Endometrial microvascular endothelial cells (primary cell): ENCODE measurements around the gene CST9. TPM values are rescaled to one million over a fixed set of nuclear protein-coding genes. Genes with fewer than 3 reads are reported as not detected.
"Not testable (repeated sequence)": the region's sequence is repeated elsewhere in the genome, so short reads cannot be mapped to it uniquely, and the experiment has no call there.

Experiments used
- in situ Hi-C: cut with HindIII; loops from 2 replicates; pipeline ENCODE4 v1.10.0; 2017; ENCODE audit warnings: low sequenced_read_pairs, low pct_unique_long_range_greater_than_20kb; ENCODE audit errors: inconsistent ontology term
- total RNA-seq: library from RNA; depleted of rRNA; stranded (reverse); fragments of >200 nt; gene quantifications from one replicate; pipeline ENCODE4 v1.2.3, GENCODE V29; 2015; ENCODE audit errors: inconsistent ontology term

Gene CST9
- total RNA-seq, 1 donor from 2014 or later, result not detected

DNA sequence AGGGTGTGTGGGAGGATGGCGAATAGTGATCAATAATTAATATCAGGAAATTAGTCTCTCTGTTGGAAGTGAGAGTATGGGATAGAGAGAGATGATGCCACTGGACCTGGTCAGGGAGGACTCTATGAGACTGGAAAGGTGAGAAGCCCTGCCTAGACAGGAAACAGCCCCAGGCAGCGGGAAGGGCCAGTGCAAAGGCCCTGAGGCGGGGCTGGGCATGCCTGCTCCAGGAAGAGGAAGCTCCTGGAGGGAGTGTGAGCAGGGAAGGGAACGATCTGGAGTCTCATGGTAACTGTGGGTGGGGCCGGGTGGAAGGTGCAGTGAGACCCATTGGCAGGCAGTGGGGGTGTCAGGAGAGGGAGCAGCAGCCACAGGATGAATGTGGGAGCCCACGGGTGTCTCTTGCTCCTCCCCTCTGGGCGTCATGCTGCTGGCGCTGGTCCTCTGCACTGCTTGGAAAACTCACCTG is 33.8 kb upstream of the CST9 start:
- in situ Hi-C loops, result no loop called here

GRCh38 chr20:23638309-23638708 is 32.6 kb upstream of the CST9 start:
- in situ Hi-C loops, result no loop called here

DNA sequence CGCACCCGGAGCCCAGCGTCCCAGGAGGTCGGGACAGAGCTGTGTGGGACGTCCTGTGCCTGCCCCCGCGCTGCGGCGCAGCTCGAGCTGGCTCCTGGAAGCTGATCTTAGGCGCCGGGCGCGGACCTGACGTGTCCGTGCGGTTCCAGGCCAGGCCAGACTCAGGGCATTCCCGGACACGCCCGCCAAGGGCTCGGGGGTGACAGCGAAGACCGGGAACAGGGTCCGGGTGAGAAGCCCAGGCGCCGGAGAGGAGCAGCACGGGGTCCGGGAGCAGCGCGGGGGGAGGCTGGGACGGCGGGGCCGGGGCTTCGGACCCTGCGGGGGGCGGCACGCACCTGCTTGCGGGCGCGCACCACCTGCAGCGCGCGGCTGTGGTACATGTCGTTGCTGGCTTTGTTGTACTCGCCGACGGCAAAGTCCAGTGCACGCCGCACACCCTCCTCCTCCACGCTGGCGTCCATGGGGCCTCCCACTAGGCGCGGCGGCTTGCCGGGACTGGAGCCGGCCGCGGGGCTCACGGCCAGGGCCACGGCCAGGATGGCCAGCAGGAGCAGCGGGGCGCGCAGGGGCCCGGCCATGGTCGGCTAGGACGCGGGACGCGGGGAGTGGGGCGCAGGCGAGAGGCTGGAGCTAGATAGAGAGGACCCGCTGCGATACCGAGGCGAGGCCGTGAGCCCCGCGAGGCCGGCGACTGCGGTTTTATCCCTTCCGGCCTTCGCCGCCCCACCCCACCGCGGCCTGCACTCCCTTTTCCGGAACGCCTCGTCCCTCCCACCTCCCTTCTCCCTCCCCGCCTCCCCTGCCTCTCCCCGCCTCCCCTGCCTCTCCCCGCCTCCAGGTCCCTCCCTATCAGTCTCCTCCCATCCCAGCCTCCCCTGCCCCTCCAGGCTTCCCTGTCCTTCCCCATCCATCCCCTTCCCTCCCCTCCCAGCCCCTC is 31.8 kb upstream of the CST9 start, which contains the start of gene CST3:
Gene CST3, minus strand, starts transcription at position 674 of the 940 bp plus-strand sequence. Its CDS starts 93 bp downstream, at position 581.
- in situ Hi-C loops, result no loop called here

GRCh38 chr20:23636908-23637281 is 31.2 kb upstream of the CST9 start:
- in situ Hi-C loops, result no loop called here

GRCh38 chr20:23636182-23636907 is 30.6 kb upstream of the CST9 start:
- in situ Hi-C loops, result no loop called here

DNA sequence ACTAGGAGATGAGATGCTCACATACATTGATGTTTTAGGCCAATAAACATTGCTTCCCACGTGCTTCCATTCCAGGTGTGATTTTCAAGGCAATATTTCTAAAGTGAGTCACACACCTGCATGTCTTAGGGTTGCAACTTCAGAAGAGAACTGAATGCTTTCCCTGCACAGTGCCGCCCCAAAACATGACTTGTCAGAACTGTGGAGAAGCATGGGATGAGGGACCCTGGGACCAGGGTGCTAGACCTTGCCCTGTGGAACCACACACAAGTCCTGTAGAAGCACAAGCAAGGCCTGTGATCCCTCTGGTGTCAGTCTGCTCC is 30.0 kb upstream of the CST9 start:
- in situ Hi-C loops, result not testable (repeated sequence)

DNA sequence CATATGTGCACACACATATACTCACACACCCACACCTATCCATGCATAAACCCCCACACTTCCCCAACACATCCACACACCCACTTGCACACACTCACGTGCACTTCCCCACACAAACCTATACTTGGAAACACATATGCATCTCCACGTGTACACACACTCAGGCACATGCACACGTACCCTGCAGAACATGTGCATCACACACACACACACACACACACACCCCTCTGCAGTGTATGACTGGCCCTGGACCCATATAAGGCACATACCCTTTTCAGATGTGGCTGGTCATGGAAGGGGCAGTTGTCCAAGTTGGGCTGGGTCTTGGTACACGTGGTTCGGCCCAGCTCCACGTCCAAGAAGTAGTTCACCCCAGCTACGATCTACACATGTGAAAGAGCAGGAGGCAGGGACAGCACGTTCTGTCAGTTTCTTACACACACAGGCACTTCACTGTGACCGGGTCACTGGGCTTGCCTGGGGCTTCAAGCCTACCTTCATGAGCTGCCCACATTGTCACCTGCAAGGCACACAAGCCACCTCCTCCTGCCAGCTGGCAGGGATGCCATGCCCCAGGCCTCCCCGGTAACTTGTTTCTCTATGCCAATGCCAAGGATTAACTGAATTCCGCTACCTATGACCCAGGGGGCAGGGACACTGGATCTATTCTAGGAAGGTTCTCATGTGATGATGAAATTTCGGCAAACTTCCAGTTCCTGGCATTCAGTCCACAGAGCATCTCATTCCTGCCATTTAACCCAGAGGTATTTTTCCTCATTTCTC is 29.5 kb upstream of the CST9 start:
- in situ Hi-C loops, result no loop called here

- in situ Hi-C loops, result no loop called here
Observed at GRCh38 chr20:23634044-23634801, 28.5 kb upstream of the CST9 start.

DNA sequence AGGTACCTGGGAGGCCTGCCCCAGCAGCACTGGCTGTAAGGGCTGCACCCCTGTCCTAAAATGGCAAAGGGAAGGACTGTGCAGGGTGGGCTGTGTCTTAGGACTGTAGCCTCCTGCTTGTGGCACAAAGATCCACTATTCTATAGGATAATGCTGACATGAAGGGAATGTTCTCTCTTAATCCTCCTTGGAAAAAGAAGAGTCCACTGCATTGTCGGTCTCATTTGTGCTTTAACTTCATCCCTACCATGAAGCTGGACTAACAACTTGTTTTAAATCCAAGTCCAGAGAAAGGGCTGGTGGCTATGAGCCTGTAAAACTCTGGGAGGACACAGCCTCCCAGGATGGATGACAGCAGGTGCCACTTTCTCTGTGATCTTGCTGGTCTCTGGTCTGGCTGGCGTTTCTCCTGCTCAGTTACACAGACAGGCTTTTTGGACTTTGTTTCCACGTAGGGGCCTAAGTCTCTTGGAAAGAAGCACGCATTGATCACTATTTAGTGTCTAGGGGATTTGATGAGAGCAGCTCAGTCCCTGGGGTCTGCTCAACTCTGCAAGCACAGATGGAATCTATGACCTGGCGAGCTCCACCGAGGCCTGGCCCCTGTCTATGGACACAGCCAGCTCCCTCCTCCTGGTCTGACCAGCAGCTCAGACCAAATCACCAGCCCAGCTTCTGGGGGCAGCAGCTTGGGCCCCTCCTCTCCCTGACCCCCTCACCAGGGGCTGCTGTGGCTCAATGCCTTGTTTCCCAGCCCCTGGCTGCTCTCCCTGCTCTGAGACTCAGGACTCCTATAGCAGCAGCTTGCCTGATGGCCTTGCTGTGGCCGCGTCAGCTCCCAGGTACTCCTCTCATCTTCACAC is 27.2 kb upstream of the CST9 start:
- in situ Hi-C loops, result no loop called here

- in situ Hi-C loops, result no loop called here
Observed at GRCh38 chr20:23631981-23632710, 26.4 kb upstream of the CST9 start.

DNA sequence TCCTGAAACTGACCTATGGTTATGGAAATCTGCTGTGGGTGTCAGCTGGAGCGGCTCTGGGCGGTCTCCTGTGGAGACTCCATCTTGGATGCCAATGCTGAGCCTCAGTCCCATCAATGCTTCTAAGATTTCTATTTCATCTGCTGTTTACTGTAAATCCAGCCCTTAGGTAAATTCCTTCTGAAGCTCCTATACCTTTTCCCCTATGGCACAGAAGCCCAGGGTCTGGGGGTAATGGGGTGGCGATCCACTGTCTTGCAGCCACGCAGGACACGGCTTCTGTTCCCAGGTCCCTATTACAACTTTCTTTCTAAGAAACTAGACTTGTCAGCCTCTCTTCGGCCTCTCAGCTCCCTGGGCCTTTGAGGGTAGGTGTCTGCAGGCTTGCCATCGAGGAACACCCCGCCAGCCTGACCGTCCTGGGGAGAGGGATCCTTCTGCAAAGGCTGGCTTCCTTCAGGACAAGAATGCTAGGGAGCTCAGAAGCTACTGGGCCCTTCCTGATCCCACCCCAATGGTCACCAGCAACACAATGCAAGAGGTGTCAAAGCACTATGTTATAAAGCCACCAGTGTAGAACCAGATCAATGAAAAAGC is 25.6 kb upstream of the CST9 start:
- in situ Hi-C loops, result no loop called here

DNA sequence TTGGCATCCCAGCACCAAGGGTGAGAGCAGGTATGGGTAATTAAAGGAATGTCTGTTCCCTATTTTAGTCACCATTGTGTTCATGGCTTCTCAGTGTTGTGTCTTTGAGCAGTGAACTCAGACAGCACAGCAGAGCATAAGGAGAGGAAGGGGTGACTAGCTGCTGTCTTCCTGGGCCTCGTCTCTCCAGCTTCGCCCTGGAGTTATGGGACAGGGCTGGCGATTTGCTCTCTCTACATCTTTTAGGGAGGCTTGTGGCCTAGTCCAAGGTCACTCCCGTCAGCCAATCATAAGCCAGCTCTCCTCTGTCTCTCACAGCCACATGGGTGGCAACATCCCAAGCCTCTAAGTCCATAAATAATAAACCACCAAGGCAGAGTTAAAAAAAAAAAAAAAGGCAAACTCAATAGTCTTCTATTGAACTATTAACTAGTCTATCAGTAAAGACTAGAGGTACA is 24.7 kb upstream of the CST9 start:
- in situ Hi-C loops, result no loop called here

GRCh38 chr20:23629542-23630391 is 24.1 kb upstream of the CST9 start:
- in situ Hi-C loops, result no loop called here

DNA sequence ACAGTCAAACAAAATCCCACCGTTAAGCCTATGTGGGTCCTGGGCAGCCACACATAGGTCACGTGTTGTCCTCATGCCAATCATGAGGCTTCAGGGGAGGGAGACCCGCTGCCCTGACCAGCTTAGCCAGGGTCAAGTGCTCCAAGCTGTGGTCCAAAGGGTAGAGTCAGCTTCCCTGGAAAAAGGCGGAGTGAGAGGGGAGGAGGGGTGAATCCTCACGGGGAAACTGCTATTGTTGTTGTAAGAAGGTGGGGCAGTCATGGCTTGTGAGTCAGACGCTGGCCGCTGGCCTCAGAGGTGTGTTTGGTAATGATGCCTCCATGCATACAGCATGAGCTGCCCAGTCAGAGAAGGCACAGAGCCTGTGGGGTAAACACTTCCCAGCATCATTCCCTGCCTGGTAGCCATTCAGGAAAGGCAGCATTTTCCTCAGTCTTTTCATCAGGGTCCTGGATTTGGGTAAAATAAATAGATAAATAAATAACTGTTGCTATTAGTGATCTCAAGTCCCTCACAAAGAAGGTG is 23.4 kb upstream of the CST9 start:
- in situ Hi-C loops, result no loop called here

DNA sequence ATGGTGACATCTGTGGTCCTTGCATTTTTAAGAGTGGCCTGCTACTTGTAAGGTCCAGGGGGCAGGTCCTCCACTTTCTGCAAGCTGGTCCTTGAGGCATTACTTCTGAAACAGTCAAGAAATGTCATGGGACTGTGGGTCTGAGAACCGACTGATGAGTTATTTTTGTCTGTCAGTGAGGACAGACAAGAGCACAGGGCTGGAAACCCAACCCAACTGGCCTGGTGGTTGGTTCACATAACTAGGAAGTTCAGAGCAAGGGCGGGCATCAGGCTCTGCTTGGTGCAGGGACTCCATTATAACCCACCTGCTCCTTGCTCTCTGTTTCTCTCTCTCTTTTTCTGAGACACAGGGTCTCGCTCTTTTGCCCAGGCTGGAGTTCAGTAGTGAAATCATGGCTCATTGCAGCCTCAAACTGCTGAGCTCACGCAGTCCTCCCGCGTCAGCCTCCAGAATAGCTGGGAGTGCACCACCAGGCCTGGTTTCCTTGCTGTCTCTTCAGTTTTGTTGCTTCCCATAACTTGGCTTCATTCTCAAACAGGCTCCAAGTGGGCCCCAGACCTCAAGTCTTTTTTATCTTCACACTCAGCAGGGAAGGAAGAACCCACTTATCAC is 22.8 kb upstream of the CST9 start:
- in situ Hi-C loops, result no loop called here
